Activated CD4-positive, alpha-beta memory T cell treated with anti-CD3 and anti-CD28 coated beads, Interleukin-2, amount 10 ng/mL, durations not matched to agents 7 days and 5 days (primary cell): ENCODE data around the gene DPM1. TPM values are rescaled to one million over a fixed set of nuclear protein-coding genes. Genes with fewer than 3 reads are reported as not detected.

Experiments used
- CTCF ChIA-PET: fragments of 350-600 bp; sonication (Branson Sonifier 250); formaldehyde crosslinking; loops from one replicate; lab custom pipeline; 2021; ENCODE audit warnings: antibody characterized with exemption, inconsistent platforms; lab: Charles Lee
- POLR2A ChIA-PET: fragments of 350-600 bp; sonication (Branson Sonifier 250); formaldehyde crosslinking; loops from one replicate; lab custom pipeline; 2021; ENCODE audit warnings: antibody characterized with exemption; lab: Charles Lee
- DNase-seq: peaks from one replicate; pipeline ENCODE4 v3.0.0-alpha.2; 2020
- H3K27ac Mint-ChIP-seq: one replicate; pipeline ENCODE4 v1.8.0; 2021; ENCODE audit warnings: mild to moderate bottlenecking, mixed read lengths
- H3K27me3 Mint-ChIP-seq: one replicate; pipeline ENCODE4 v1.8.0; 2021; ENCODE audit warnings: mixed read lengths
- H3K36me3 Mint-ChIP-seq: one replicate; pipeline ENCODE4 v1.8.0; 2021; ENCODE audit warnings: low read depth, mixed read lengths
- H3K4me1 Mint-ChIP-seq: one replicate; pipeline ENCODE4 v1.8.0; 2021; ENCODE audit warnings: mixed read lengths
- H3K4me3 Mint-ChIP-seq: one replicate; pipeline ENCODE4 v1.8.0; 2021; ENCODE audit warnings: mild to moderate bottlenecking, mixed read lengths
- H3K9me3 Mint-ChIP-seq: one replicate; pipeline ENCODE4 v1.8.0; 2021; ENCODE audit warnings: mixed read lengths
- total RNA-seq, 2 experiments: library from RNA; stranded (reverse); gene quantifications; one replicate each; pipeline ENCODE4 v1.2.3, GENCODE V29; 2021

DPM1 gene
- total RNA-seq, 2 experiments from 2014 or later = 46.8 to 49.8 TPM

DNA sequence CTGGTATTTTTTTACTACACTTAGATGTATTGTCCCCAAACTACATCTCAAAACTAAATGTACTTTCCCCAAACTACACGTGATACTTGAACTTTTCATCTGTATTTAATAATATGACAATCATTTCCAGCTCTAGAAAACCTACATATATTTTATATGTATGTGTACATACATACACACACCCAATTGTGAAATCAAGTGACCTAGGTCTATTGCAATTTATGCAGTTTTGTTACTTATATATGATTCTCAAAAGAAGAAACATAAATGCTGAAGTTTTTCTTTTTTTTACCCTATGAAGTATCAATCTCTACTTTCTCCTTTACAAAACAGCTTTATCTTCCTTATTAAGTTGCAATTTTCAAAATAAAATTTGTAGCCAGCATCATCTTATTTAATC is 31.8 kb downstream of the DPM1 start:
- Mint-ChIP-seq H3K4me3 (no peak overlapping the region), H3K9me3 (no peaks in the 10 kb centered on the region), H3K4me1 (peaks cover 54% of the 10 kb centered on the region), H3K27ac (no peak overlapping the region), H3K27me3 (no peaks in the 10 kb centered on the region), H3K36me3 (peaks cover 57% of the 10 kb centered on the region)
- CTCF ChIA-PET = interaction anchor here (3.4 to 16.8 kb wide), 2 partner anchors 31 to 134 kb away, joined by 40 to 289 read pairs; partner anchors contain the start of genes BCAS4, DPM1 and MOCS3
- no peak for DNase-seq
- POLR2A ChIA-PET = interaction anchor here (1.0 to 9.5 kb wide), 2 partner anchors 32 to 134 kb away, joined by 5 to 134 read pairs; partner anchors contain the start of genes BCAS4, DPM1 and MOCS3

DNA sequence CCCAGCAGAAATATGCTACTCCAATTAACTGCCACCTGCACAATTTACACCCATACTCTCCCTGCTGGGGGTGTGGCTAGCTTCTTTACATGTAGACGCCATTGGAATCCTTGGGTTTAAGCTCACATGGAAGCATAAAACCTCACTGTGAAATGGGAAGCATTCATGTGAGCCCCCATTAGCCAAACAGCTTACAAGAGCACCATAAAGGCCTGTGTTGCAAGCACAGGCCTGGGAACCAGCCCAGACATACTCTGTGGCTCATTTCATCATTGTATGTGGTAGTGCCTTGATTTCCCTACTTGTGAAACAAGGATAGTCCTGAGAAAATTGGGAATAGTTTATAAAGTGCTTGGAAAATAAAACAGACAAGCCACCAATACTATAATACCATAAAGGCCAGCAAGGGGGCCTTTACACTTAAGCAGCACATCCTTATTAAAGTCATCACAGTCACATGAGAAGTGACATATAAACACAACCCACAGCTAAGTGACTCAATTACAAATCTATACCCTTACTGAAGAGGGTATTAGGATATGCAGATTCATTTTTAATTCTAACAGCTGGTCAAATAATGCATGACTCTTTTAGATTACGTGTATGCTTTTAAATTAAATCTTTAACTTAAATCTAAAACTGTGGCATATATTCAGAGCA is 33.9 kb downstream of the DPM1 start:
- POLR2A ChIA-PET = interaction anchor here (1.2 to 9.5 kb wide), 5 partner anchors 10 to 132 kb away, joined by 4 to 134 read pairs (median 5); partner anchors contain the start of genes BCAS4 and DPM1
- peaks cover 57% of the 10 kb centered on the region for H3K4me1 Mint-ChIP-seq
- H3K36me3 Mint-ChIP-seq = peaks cover 53% of the 10 kb centered on the region

DNA sequence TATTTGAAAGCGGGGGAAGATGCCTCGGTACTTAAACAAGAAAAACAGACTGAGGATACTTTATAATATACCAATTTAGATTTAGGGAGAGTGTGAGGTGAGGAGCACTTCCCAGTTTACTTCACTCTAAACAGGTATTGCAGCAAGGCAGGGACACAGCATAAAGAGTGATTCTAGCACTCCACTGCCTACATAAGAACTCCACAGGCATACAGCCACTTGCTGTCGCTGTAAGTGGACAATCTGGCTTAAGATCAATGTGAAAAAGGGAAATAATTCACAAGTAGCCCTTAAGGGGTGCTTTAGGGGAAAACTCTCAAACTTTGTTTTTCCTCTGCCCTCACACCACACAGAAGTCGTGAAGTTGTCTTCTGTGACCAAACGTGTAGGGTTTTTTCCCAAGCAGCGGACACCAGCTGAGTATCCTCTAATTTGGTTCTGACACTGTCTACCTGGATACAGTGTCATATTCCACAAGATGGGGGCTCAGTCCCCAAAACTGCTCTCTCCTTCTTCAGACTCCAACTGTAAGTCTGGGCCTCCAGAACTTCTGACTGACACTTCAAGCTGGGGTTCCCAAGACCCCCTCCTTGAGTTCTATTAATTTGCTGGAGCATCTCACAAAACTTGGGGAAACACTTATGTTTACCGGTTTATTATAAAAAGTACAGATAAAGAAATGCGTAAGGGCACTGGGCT is 36.4 kb downstream of the DPM1 start:
- Mint-ChIP-seq H3K4me1 (peaks cover 45% of the 10 kb centered on the region), H3K4me3 (no peak overlapping the region), H3K9me3 (no peaks in the 10 kb centered on the region), H3K27me3 (no peaks in the 10 kb centered on the region), H3K27ac (no peak overlapping the region), H3K36me3 (peaks cover 37% of the 10 kb centered on the region)
- no peak for DNase-seq
- ChIA-PET CTCF (interaction anchor here (2.6 to 16.8 kb wide), 2 partner anchors 7 to 130 kb away, joined by 20 to 289 read pairs; partner anchors contain the start of gene BCAS4), POLR2A (interaction anchor here (0.7 to 2.0 kb wide), 5 partner anchors 8 to 127 kb away, joined by 3 to 9 read pairs (median 4); partner anchors contain the start of genes ADNP, BCAS4, DPM1 and MOCS3)

More for the DNA sequence above, 33.9 kb downstream of the DPM1 start:
- Mint-ChIP-seq H3K27me3 (no peaks in the 10 kb centered on the region), H3K9me3 (no peaks in the 10 kb centered on the region), H3K27ac (no peak overlapping the region), H3K4me3 (no peak overlapping the region)
- CTCF ChIA-PET = interaction anchor here (16.8 kb wide), 1 partner anchor 132 kb away, joined by 289 read pairs; the partner anchor contains the start of gene BCAS4
- DNase-seq = no peak

DNA sequence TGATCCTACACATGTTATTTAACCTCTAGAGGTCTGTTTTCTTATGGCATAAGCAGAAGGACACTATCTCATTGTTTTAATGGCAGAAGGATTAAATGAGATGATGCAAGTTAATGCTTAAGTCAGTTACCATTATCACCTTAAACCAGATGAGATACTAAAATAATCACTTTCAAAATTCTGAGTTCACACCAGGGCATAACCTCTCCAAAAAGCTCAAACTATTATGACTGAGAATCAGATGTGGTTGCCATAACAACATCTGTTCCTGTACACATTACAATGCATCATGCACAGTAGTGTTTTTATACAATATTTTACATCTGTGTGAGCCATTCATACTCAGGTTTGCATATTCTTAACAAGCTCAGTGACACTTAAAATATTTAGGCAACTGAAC is 37.3 kb downstream of the DPM1 start:
- POLR2A ChIA-PET = interaction anchor here (0.7 to 1.4 kb wide), 3 partner anchors 9 to 126 kb away, joined by 3 to 9 read pairs (median 4); partner anchors contain the start of genes ADNP and BCAS4

DNA sequence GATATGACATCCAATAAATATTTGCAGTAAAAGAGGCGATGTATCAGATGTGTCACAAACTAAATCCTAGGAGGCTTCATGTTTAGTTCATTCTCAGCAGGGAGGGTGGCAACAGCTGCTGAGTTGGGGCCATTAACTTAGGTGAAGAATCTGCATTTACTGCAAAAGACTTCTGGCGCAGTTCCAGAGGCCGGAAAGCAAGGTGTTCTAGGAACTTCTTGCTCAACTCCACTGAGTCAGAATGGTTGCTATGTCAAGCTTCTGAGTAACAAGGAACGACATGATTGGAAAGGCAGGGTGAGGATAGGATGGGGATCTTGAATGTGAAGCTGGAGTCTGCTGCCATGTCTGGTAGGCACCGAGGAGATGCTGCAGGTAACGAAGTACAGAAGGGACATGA is 38.8 kb downstream of the DPM1 start:
- H3K27me3 Mint-ChIP-seq = no peaks in the 10 kb centered on the region
- POLR2A ChIA-PET = interaction anchor here (1.5 to 1.8 kb wide), 2 partner anchors 10 to 39 kb away, joined by 5 to 6 read pairs; partner anchors contain the start of genes DPM1 and MOCS3
- H3K4me1 Mint-ChIP-seq = peaks cover 45% of the 10 kb centered on the region
- no peaks in the 10 kb centered on the region for H3K9me3 Mint-ChIP-seq
- H3K36me3 Mint-ChIP-seq = peaks cover 33% of the 10 kb centered on the region
- H3K4me3 Mint-ChIP-seq = no peak overlapping the region
- CTCF ChIA-PET = interaction anchor here (2.6 to 16.8 kb wide), 2 partner anchors 10 to 127 kb away, joined by 20 to 289 read pairs; partner anchors contain the start of gene BCAS4
- no peak overlapping the region for H3K27ac Mint-ChIP-seq
- no peak for DNase-seq

More for the DNA sequence above, 37.3 kb downstream of the DPM1 start:
- Mint-ChIP-seq H3K4me1 (peaks cover 47% of the 10 kb centered on the region), H3K27me3 (no peaks in the 10 kb centered on the region), H3K4me3 (no peak overlapping the region), H3K9me3 (no peaks in the 10 kb centered on the region), H3K36me3 (peaks cover 40% of the 10 kb centered on the region), H3K27ac (no peak overlapping the region)
- DNase-seq = no peak
- CTCF ChIA-PET = interaction anchor here (0.7 to 16.8 kb wide), 4 partner anchors 8 to 129 kb away, joined by 3 to 289 read pairs (median 12); partner anchors contain the start of gene BCAS4

DNA sequence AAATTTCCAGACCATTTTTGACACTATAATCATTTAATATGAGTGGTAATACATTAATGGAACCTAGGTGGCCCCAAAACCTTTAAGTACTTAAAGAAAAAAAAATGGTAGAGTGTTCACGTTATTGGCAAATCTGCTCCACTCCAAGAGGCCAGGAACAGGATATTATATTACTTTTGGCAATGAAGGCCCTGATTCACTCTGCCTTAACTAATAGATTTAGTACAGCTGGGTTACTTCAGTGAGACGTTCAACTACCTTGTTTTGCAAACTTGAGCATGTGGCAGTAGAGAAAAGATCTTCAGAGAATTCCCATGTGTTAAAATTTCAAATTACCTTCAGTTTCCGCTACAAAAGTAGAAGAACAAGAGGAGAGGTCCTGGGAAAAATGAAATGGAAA is 39.9 kb downstream of the DPM1 start:
- ChIA-PET CTCF (interaction anchor here (16.8 kb wide), 1 partner anchor 126 kb away, joined by 289 read pairs; the partner anchor contains the start of gene BCAS4), POLR2A (no interaction called here)
- Mint-ChIP-seq H3K27me3 (no peaks in the 10 kb centered on the region), H3K36me3 (peaks cover 32% of the 10 kb centered on the region), H3K9me3 (no peaks in the 10 kb centered on the region), H3K27ac (no peak overlapping the region), H3K4me3 (no peak overlapping the region), H3K4me1 (peaks cover 53% of the 10 kb centered on the region)
- DNase-seq = no peak

DNA sequence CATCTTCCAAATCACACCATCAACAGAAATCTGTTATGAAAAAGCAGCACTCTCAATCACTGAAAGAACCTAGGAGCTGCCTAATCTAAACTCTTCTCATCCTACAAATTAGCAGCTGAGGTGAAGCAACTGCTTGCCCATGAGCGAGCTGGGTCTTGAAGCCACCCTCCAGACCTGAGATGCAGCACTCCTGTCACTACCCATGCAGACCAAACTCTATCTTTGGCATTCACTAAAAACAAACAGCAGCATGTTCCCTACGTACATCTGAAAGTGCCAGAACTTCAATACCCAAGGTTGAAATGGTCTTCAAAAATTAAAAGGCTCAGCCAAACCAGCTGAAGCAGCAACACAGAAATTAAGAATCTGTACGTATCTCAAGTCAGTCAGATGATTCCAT is 41.4 kb downstream of the DPM1 start:
- Mint-ChIP-seq H3K9me3 (no peaks in the 10 kb centered on the region), H3K4me3 (no peak overlapping the region), H3K27me3 (no peaks in the 10 kb centered on the region), H3K36me3 (peaks cover 32% of the 10 kb centered on the region), H3K4me1 (peaks cover 58% of the 10 kb centered on the region), H3K27ac (no peak overlapping the region)
- no peak for DNase-seq
- CTCF ChIA-PET = interaction anchor here (0.6 to 4.3 kb wide), 5 partner anchors 12 to 520 kb away, joined by 3 to 32 read pairs (median 3); partner anchors contain the start of gene ADNP
- POLR2A ChIA-PET = interaction anchor here (1.5 kb wide), 1 partner anchor 41 kb away, joined by 6 read pairs; the partner anchor contains the start of genes DPM1 and MOCS3

DNA sequence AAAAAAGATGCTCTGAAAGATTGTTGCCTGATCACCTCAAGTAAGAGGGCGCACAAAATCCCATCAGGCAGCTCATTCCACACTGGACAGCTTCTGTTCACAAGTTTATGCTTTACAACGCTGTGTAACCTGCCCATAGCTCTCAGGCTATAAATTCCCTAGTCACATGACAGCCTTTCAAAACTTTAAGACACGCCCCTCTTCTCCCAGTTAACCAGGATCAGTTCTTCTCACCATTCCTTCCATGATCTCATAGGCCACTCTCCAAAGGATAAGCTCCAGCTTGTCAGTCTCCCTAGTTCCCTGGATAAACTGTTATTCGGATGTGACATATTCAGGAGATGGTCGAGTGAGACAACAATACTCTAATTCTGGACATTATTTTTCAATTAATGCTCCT is 42.1 kb downstream of the DPM1 start:
- Mint-ChIP-seq H3K36me3 (peaks cover 38% of the 10 kb centered on the region), H3K27me3 (no peaks in the 10 kb centered on the region), H3K4me3 (no peak overlapping the region), H3K9me3 (no peaks in the 10 kb centered on the region), H3K4me1 (peaks cover 63% of the 10 kb centered on the region), H3K27ac (no peak overlapping the region)
- ChIA-PET POLR2A (interaction anchor here (1.5 to 5.1 kb wide), 2 partner anchors 14 to 42 kb away, joined by 6 to 45 read pairs; partner anchors contain the start of genes ADNP, DPM1 and MOCS3), CTCF (interaction anchor here (0.8 to 4.3 kb wide), 5 partner anchors 13 to 122 kb away, joined by 3 to 32 read pairs (median 5); partner anchors contain the start of gene ADNP)
- no peak for DNase-seq

DNA sequence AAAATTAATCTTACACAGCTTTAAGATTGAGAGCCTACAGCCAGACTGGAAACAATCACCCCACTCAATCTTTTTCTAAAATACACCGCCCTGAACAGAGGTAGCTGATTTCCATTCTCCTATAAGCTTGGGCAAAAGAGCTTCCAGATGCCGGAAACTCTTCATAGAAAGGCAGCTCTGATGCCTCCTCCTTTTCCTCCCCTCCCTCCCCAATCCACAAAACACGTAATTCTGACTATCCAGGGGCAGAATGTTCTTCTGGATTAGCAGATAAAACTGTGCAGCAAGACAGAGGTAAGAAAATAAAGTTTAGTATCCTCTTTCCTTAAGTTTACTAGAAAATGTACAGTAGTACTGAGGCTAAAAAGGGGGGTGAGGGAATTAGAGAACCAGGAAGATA is 42.9 kb downstream of the DPM1 start:
- DNase-seq = no peak
- Mint-ChIP-seq H3K9me3 (no peaks in the 10 kb centered on the region), H3K4me1 (peaks cover 65% of the 10 kb centered on the region), H3K27ac (peak overlapping the region; percentile 14), H3K27me3 (no peaks in the 10 kb centered on the region), H3K36me3 (peaks cover 43% of the 10 kb centered on the region), H3K4me3 (no peak overlapping the region)
- CTCF ChIA-PET = interaction anchor here (0.7 to 4.3 kb wide), 5 partner anchors 14 to 166 kb away, joined by 3 to 32 read pairs (median 7); partner anchors contain the start of genes ADNP and BCAS4
- POLR2A ChIA-PET = interaction anchor here (0.7 to 5.1 kb wide), 4 partner anchors 10 to 110 kb away, joined by 3 to 45 read pairs (median 5); partner anchors contain the start of genes ADNP, DPM1 and MOCS3

DNA sequence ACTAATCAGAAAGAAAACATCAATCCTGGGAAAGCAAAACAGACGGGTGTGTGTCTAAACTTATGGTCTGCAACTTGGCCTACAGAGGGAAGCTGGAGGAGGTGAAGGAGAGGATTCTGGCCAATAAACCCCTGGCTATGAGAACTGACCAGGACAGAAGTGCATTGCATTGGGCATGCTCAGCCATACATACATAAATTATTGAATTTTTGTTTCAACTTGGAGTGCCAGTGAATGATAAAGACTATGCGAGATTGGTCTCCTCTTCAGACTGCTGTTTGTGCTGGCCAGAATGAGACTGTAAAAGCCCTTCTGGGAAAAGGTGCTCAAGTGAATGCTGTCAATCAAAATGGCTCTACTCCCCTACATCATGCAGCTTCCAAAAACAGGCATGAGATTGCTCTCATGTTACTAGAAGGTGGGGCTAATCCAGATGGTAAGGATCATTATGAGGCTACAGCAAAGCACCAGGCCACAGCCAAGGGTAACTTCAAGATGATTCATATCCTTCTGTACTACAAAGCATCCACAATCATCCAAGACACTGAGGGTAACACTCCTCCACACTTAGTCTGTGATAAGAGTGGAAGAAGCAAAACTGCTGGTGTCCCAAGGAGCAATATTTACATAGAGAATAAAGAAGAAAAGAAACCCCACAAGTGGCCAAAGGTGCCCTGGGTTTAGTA is 44.5 kb downstream of the DPM1 start:
- ChIA-PET POLR2A (interaction anchor here (1.2 to 5.1 kb wide), 4 partner anchors 11 to 44 kb away, joined by 4 to 45 read pairs (median 6); partner anchors contain the start of genes ADNP, DPM1 and MOCS3), CTCF (interaction anchor here (0.5 to 4.3 kb wide), 6 partner anchors 15 to 324 kb away, joined by 3 to 32 read pairs (median 5); partner anchors contain the start of genes ADNP and BCAS4)
- peak; percentile 27 for DNase-seq
- Mint-ChIP-seq H3K9me3 (no peaks in the 10 kb centered on the region), H3K27me3 (no peaks in the 10 kb centered on the region), H3K4me3 (no peak overlapping the region), H3K27ac (peak overlapping the region; percentile 63), H3K36me3 (peaks cover 47% of the 10 kb centered on the region), H3K4me1 (peaks cover 69% of the 10 kb centered on the region)

DNA sequence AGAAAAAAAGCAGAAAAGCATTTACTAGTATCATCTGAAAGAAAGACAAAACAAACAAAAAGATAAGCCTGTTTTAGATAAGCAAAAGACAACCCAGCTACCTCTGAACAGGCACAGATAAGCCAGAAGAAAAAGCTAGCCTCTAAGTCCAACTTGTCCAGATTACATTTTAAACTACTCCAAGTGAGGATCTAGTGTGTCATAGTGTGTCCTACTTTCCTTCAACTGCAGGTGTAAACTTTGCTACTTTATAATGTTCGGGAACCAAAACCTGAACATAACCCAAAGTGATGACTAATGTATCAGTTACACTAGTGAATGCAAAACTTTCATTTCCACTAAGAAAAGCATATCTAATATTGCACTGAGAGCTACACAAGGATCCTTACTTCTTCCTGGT is 46.6 kb downstream of the DPM1 start:
- CTCF ChIA-PET = interaction anchor here (0.8 to 1.7 kb wide), 5 partner anchors 17 to 121 kb away, joined by 3 to 13 read pairs (median 5); partner anchors contain the start of gene BCAS4
- Mint-ChIP-seq H3K36me3 (peaks cover 45% of the 10 kb centered on the region), H3K4me1 (peaks cover 58% of the 10 kb centered on the region), H3K4me3 (no peak overlapping the region), H3K27ac (peak overlapping the region; percentile 69), H3K9me3 (no peaks in the 10 kb centered on the region), H3K27me3 (no peaks in the 10 kb centered on the region)
- DNase-seq = no peak
- POLR2A ChIA-PET = interaction anchor here (1.6 to 5.1 kb wide), 2 partner anchors 13 to 19 kb away, joined by 5 to 45 read pairs; partner anchors contain the start of gene ADNP
